Peyer's patch (tissue), 4 donors: Measurements from ENCODE around the gene OXA1L.

Experiments
- POLR2A ChIP-seq, 2 donors: fragments of 450-650 bp; IDR thresholded peaks; one replicate each; pipeline ENCODE4 v1.5.1; 2017; ENCODE audit warnings: antibody characterized with exemption in 2 of 2, mild to moderate bottlenecking in 2 of 2, moderate library complexity in 2 of 2
- TF ChIP-seq, protein P1 (sequence below), 6 experiments: fragments of 450-650 bp in 4 of 6; fragments of 200-600 bp in 2 of 6; sonication (generic) in 1 of 6; IDR thresholded peaks; one replicate each; pipeline ENCODE4 v1.5.1; 2017 to 2019; ENCODE audit warnings: antibody characterized with exemption in 6 of 6, mild to moderate bottlenecking in 3 of 6, moderate library complexity in 1 of 6

DNA sequence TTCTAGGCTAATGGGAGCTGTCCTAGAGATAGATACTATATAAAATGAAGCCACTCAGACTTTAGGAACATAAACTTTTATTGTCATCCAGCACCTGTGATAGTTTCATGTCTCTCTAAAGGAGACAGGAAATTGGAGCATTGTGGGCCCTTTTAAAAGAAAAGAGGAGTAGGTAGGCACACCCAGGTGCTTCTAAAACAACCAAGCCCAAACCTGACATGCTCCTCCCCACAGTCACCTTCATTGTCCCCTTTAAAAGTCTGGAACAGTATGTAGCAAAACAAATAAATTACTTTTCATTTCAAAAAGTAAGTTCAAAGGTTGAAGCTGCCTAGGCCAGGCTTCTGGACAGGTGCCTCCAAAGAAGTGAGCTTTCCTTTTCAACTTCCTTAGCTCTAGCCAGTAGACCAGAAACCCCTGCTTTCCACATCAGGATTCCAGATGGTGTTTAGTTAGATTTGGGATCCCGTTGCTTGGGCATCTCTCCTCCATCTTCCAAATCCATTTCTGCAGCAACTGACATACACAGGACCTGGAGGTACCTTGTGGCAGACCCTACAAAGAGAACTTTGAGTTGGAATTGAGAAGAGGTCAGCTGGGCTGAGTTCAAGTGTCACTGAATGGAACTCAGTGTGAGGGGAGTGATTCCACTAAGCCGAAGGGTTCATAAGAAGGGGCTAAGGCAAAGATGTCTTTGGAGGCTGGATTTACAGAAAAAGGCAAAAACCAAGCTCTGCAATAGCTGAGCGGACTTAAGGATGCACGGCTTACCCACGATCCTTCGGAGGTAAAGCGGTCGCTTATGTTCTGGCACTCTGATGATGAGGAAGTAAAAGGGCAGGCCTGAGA lies 6.9 kb downstream of the OXA1L start:
- TF ChIP-seq, protein P1, sequence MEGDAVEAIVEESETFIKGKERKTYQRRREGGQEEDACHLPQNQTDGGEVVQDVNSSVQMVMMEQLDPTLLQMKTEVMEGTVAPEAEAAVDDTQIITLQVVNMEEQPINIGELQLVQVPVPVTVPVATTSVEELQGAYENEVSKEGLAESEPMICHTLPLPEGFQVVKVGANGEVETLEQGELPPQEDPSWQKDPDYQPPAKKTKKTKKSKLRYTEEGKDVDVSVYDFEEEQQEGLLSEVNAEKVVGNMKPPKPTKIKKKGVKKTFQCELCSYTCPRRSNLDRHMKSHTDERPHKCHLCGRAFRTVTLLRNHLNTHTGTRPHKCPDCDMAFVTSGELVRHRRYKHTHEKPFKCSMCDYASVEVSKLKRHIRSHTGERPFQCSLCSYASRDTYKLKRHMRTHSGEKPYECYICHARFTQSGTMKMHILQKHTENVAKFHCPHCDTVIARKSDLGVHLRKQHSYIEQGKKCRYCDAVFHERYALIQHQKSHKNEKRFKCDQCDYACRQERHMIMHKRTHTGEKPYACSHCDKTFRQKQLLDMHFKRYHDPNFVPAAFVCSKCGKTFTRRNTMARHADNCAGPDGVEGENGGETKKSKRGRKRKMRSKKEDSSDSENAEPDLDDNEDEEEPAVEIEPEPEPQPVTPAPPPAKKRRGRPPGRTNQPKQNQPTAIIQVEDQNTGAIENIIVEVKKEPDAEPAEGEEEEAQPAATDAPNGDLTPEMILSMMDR (IDR thresholded peaks at IDR 0.05): no peak
- no peak for TF ChIP-seq POLR2A (IDR thresholded peaks at IDR 0.05)
